Measurements from ENCODE around the gene GFRA1. TPM values are rescaled to one million over a fixed set of nuclear protein-coding genes. Genes with fewer than 3 reads are reported as not detected.

GFRA1 gene
- polyA plus RNA-seq, 2 of the 4 experiments (the other 2 are of a cell fraction) = 4.0 to 9.5 TPM

GRCh38 chr10:116171505-116171904 lies 101.5 kb downstream of the GFRA1 start (continued):
- no peak for TF ChIP-seq REST (IDR thresholded peaks at IDR 0.05)
- no peak for TF ChIP-seq MAZ (IDR thresholded peaks at IDR 0.05; ENCODE audit: borderline replicate concordance, low read depth, low read length)
- TF ChIP-seq HDAC2 (IDR thresholded peaks at IDR 0.05) = no peak
- TF ChIP-seq ATOH8 (CRISPR knock-in tag; IDR thresholded peaks at IDR 0.05; ENCODE audit: low read depth) = no peak
- no peak for TF ChIP-seq FOSB (CRISPR knock-in tag; IDR thresholded peaks at IDR 0.05)
- no peak for TF ChIP-seq POLR2A (IDR thresholded peaks at IDR 0.05; ENCODE audit: low read length)
- TF ChIP-seq HEYL (CRISPR knock-in tag; IDR thresholded peaks at IDR 0.05) = no peak

- no peak for TF ChIP-seq CBX8 (IDR thresholded peaks at IDR 0.05)
- TF ChIP-seq SREBF2 (IDR thresholded peaks at IDR 0.05) = no peak
- no peak for TF ChIP-seq JUNB (IDR thresholded peaks at IDR 0.05)
- no peak for TF ChIP-seq JUN (IDR thresholded peaks at IDR 0.05)
- no peak for TF ChIP-seq MYC (IDR thresholded peaks at IDR 0.05; ENCODE audit: borderline replicate concordance, low read length)
- TF ChIP-seq FOSL2 (IDR thresholded peaks at IDR 0.05) = no peak
- no peak for TF ChIP-seq FOSL2 (CRISPR knock-in tag; IDR thresholded peaks at IDR 0.05)
- TF ChIP-seq EP300 (IDR thresholded peaks at IDR 0.05) = no peak
- TF ChIP-seq KDM1A (IDR thresholded peaks at IDR 0.05; ENCODE audit: low read depth) = no peak
- no peak for TF ChIP-seq FOSB (CRISPR knock-in tag; IDR thresholded peaks at IDR 0.05)
- no peak for TF ChIP-seq KDM5A (IDR thresholded peaks at IDR 0.05)
- no peak for TF ChIP-seq HMGXB4 (CRISPR knock-in tag; IDR thresholded peaks at IDR 0.05; ENCODE audit: borderline replicate concordance)
- no peak for TF ChIP-seq RCOR1 (IDR thresholded peaks at IDR 0.05; ENCODE audit: low read depth, low read length)
- TF ChIP-seq HOXB13 (CRISPR knock-in tag; IDR thresholded peaks at IDR 0.05; ENCODE audit: low read depth) = no peak
- TF ChIP-seq MAFK (IDR thresholded peaks at IDR 0.05; ENCODE audit: partially characterized antibody) = no peak
- no peak for TF ChIP-seq EHMT2 (IDR thresholded peaks at IDR 0.05; ENCODE audit: low read depth)
- TF ChIP-seq REST (IDR thresholded peaks at IDR 0.05) = no peak
- Histone ChIP-seq H3K4me1 (peaks cover 3% of the 10 kb centered on the region; the same call in 1 of the 3 replicates), H3K27ac (no peak overlapping the region), H3K4me3 (no peak overlapping the region), H3K4me2 (no peak overlapping the region), H3K9me3 (no peaks in the 10 kb centered on the region)
- FAIRE-seq = no peak
- CTCF ChIA-PET = interaction anchor here (1.6 kb wide), 1 partner anchor 10 kb away, joined by 3 read pairs; no protein-coding TSS in a partner anchor
- POLR2A ChIA-PET = no interaction called here
- no peak for ATAC-seq
- no peak for DNase-seq (ENCODE audit: low read depth in 1 of 2, low spot score in 1 of 2)
- 7% methylated on average over 2 of the region's 2 CpGs for WGBS (ENCODE audit: missing lambda C conversion rate)
Observed at GRCh38 chr10:116170815-116171250, 102.2 kb downstream of the GFRA1 start.
